OCI-LY1 (cell line): ENCODE measurements around the gene RBM47.

Experiments used
- H2AFZ ChIP-seq: fragments of 200-600 bp; sonication (generic), shearing (Covaris generic); 2 replicates; pipeline ENCODE4 v1.6.0; 2014; ENCODE audit warnings: antibody characterized with exemption, mild to moderate bottlenecking, low read length
- H3F3A ChIP-seq: fragments of 200-600 bp; sonication (generic), shearing (Covaris generic); 2 replicates; pipeline ENCODE4 v1.6.0; 2014; ENCODE audit warnings: mild to moderate bottlenecking, antibody characterized with exemption, low read length, moderate library complexity; ENCODE audit not compliant: insufficient read depth
- H3K27ac ChIP-seq: fragments of 200-600 bp; sonication (generic); 2 replicates; pipeline ENCODE4 v1.5.1; 2014; ENCODE audit warnings: low read length, mixed run types, mild to moderate bottlenecking, low read depth; ENCODE audit not compliant: poor library complexity, severe bottlenecking
- H3K27me3 ChIP-seq: fragments of 200-600 bp; sonication (generic); 2 replicates; pipeline ENCODE4 v1.6.0; 2014; ENCODE audit warnings: antibody characterized with exemption, mild to moderate bottlenecking, low read length, moderate library complexity; ENCODE audit not compliant: insufficient read depth
- H3K36me3 ChIP-seq: fragments of 200-600 bp; sonication (generic); 2 replicates; pipeline ENCODE4 v1.6.1; 2014; ENCODE audit warnings: mild to moderate bottlenecking, antibody characterized with exemption, low read length, moderate library complexity, mixed read lengths; ENCODE audit not compliant: insufficient read depth
- H3K4me1 ChIP-seq: fragments of 200-600 bp; sonication (generic); 2 replicates; pipeline ENCODE4 v1.5.1; 2014; ENCODE audit warnings: mild to moderate bottlenecking, low read length, moderate library complexity; ENCODE audit not compliant: insufficient read depth, severe bottlenecking
- H3K4me2 ChIP-seq: fragments of 200-600 bp; sonication (generic), shearing (Covaris generic); 2 replicates; pipeline ENCODE4 v1.6.1; 2014; ENCODE audit warnings: low read length
- H3K4me3 ChIP-seq: fragments of 200-600 bp; sonication (generic); 2 replicates; pipeline ENCODE4 v1.5.1; 2014; ENCODE audit warnings: low read length, low read depth, mild to moderate bottlenecking, mixed read lengths; ENCODE audit not compliant: poor library complexity, severe bottlenecking
- H3K79me2 ChIP-seq: fragments of 200-600 bp; shearing (Covaris generic); 2 replicates; pipeline ENCODE4 v1.6.1; 2016; ENCODE audit warnings: mixed run types, low read length, mixed read lengths; ENCODE audit not compliant: insufficient read depth
- H3K9ac ChIP-seq: fragments of 200-600 bp; sonication (generic), shearing (Covaris generic); 2 replicates; pipeline ENCODE4 v1.6.1; 2014; ENCODE audit warnings: mild to moderate bottlenecking, low read length, mixed read lengths
- H3K9me2 ChIP-seq: fragments of 200-600 bp; sonication (generic), shearing (Covaris generic); 2 replicates; pipeline ENCODE4 v1.6.1; 2014; ENCODE audit warnings: low read depth, mild to moderate bottlenecking, low read length, mixed read lengths
- H3K9me3 ChIP-seq: fragments of 200-600 bp; shearing (Covaris generic); 2 replicates; pipeline ENCODE4 v1.6.1; 2014; ENCODE audit warnings: low read length, mixed read lengths
- H4K20me1 ChIP-seq: fragments of 200-600 bp; sonication (generic), shearing (Covaris generic); 2 replicates; pipeline ENCODE4 v1.6.0; 2016; ENCODE audit warnings: mild to moderate bottlenecking, low read length; ENCODE audit not compliant: insufficient read depth
- CTCF ChIP-seq: fragments of 200-600 bp; sonication (generic), shearing (Covaris generic); IDR thresholded peaks from 2 replicates; pipeline ENCODE4 v1.5.1; 2017; ENCODE audit warnings: mild to moderate bottlenecking, antibody characterized with exemption, low read length, moderate library complexity, mixed read lengths
- EZH2 ChIP-seq: fragments of 200-600 bp; sonication (generic), shearing (Covaris generic); IDR thresholded peaks from 2 replicates; pipeline ENCODE4 v1.8.0; 2017; ENCODE audit warnings: borderline replicate concordance, mixed run types, mild to moderate bottlenecking, antibody characterized with exemption, low read length, moderate library complexity, mixed read lengths

The RBM47 gene

GRCh38 chr4:40425799-40426574 lies 203.7 kb downstream of the RBM47 start:
- Histone ChIP-seq H4K20me1 (no peaks in the 10 kb centered on the region), H3K36me3 (no peaks in the 10 kb centered on the region), H3K4me1 (no peaks in the 10 kb centered on the region), H3F3A (no peaks in the 10 kb centered on the region), H2AFZ (no peak overlapping the region), H3K9ac (no peak overlapping the region), H3K27ac (no peak overlapping the region), H3K9me2 (no peaks in the 10 kb centered on the region), H3K27me3 (no peaks in the 10 kb centered on the region), H3K4me3 (no peak overlapping the region), H3K4me2 (no peak overlapping the region), H3K9me3 (no peaks in the 10 kb centered on the region), H3K79me2 (no peaks in the 10 kb centered on the region)
- TF ChIP-seq CTCF, result no peak
- TF ChIP-seq EZH2, result no peak

- TF ChIP-seq CTCF (no peak), EZH2 (no peak)
- no peak overlapping the region for H3K9ac ChIP-seq
- no peak overlapping the region for H2AFZ ChIP-seq
- H4K20me1 ChIP-seq, result no peaks in the 10 kb centered on the region
- H3K9me2 ChIP-seq, result no peaks in the 10 kb centered on the region
- H3K79me2 ChIP-seq, result no peaks in the 10 kb centered on the region
- H3K4me2 ChIP-seq, result no peak overlapping the region
- H3K4me3 ChIP-seq, result no peak overlapping the region
- H3K4me1 ChIP-seq, result no peaks in the 10 kb centered on the region
- H3F3A ChIP-seq, result no peaks in the 10 kb centered on the region
- H3K9me3 ChIP-seq, result no peaks in the 10 kb centered on the region
- H3K27ac ChIP-seq, result no peak overlapping the region
- no peaks in the 10 kb centered on the region for H3K36me3 ChIP-seq
- no peaks in the 10 kb centered on the region; the same call in 1 of the 2 replicates for H3K27me3 ChIP-seq
Measured at GRCh38 chr4:40423735-40424134, 205.9 kb downstream of the RBM47 start.

GRCh38 chr4:40421839-40422708 lies 207.6 kb downstream of the RBM47 start:
- no peak for TF ChIP-seq EZH2
- TF ChIP-seq CTCF, result no peak
- H3K27ac ChIP-seq, result no peak overlapping the region
- H3K9me2 ChIP-seq, result no peaks in the 10 kb centered on the region
- no peak overlapping the region for H3K4me3 ChIP-seq
- H3K4me1 ChIP-seq, result no peaks in the 10 kb centered on the region
- H3F3A ChIP-seq, result no peaks in the 10 kb centered on the region
- H4K20me1 ChIP-seq, result no peaks in the 10 kb centered on the region
- no peaks in the 10 kb centered on the region; the same call in 1 of the 2 replicates for H3K27me3 ChIP-seq
- H3K9me3 ChIP-seq, result no peaks in the 10 kb centered on the region
- H3K36me3 ChIP-seq, result no peaks in the 10 kb centered on the region
- no peak overlapping the region for H3K4me2 ChIP-seq
- no peak overlapping the region for H2AFZ ChIP-seq
- no peaks in the 10 kb centered on the region for H3K79me2 ChIP-seq
- H3K9ac ChIP-seq, result no peak overlapping the region
